CD4-positive, alpha-beta T cell treated with Interleukin-2 at 100 ng/mL for 4 hours (primary cell): Measurements from ENCODE around the gene SNTA1.
A peak's percentile ranks its signal among the peaks of the same experiment; 100 is the strongest.
"Not testable (repeated sequence)": the region's sequence is repeated elsewhere in the genome, so short reads cannot be mapped to it uniquely, and the experiment has no call there.

ENCODE experiments used
- DNase-seq: peaks from one replicate; pipeline ENCODE4 v3.0.0-alpha.2; 2020; ENCODE audit warnings: low spot score

The SNTA1 gene

DNA sequence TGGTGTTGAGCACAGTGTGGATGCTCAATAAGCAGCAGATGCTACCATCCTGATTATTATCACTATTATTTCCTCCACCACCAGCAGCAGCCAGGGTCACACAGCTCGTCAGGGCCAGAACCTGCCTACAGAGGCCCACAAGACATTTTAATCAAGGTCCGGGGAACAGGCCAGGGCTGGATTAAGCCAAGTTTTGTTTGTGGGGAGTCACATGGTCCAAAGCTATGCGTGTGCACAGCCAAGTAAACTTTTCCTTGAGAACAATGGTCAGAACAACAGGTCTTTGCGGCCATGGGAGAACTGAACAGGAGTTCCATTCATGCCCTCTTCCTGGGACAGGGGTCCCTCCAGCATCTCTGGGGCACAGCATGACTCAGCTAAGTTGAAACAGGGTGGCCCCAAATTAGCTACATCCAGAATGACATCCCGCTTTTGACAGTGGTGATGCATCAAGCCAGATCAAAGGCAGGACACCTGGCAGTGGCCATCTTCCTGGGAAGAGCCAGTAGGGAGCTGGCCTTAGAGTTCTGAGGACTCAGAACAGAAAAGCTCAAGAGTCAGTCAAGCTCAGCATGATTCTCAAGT lies 11.7 kb downstream of the SNTA1 start:
- no peak for DNase-seq

DNA sequence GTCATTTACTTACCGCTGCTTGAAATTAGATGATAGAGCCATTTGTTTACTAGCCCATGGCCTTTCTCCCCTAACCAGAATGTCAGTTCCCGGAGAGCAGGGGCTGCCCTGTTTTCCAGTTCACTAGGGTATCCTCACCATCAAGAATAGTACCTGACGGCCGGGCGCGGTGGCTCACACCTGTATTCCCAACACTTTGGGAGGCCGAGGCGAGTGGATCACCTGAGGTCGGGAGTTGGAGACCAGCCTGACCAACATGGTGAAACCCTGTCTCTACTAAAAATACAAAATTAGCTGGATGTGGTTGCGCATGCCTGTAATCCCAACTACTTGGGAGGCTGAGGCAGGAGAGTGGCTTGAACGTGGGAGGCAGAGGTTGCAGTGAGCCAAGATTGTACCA lies 19.7 kb downstream of the SNTA1 start:
- not testable (repeated sequence) for DNase-seq

DNA sequence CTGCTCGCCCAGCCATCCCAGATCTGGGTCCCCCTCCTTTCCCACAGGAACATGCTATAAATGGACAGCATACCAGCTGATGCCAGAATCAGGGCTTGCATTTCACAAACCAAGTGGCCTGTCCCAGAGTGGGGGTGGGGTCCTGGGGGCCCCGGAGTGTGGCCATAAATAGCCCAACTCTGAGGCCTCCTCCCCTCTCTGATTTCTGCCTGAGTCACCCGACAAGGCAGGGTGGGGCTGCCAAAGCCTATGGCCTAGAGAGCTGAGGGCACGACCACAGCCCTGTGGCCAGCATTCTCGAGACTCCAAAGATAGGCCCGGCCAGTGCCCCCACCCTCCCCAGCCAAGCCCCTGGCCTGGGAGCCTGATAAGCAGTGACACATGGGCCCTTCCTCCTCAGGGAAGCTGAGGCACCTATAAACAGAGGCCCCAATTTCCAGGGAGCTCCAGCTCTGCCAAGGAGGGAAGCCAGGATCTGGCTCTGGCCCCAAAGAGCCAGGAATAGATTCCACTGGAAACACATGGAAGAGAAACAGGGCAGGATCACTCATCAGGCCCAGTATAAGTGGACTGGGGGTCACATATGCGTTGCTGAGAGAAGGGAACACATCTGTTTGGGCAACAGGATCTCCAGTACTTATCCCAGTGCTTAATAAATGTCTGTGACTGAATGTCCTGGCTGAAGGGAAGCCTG lies 20.3 kb downstream of the SNTA1 start:
- no peak for DNase-seq

DNA sequence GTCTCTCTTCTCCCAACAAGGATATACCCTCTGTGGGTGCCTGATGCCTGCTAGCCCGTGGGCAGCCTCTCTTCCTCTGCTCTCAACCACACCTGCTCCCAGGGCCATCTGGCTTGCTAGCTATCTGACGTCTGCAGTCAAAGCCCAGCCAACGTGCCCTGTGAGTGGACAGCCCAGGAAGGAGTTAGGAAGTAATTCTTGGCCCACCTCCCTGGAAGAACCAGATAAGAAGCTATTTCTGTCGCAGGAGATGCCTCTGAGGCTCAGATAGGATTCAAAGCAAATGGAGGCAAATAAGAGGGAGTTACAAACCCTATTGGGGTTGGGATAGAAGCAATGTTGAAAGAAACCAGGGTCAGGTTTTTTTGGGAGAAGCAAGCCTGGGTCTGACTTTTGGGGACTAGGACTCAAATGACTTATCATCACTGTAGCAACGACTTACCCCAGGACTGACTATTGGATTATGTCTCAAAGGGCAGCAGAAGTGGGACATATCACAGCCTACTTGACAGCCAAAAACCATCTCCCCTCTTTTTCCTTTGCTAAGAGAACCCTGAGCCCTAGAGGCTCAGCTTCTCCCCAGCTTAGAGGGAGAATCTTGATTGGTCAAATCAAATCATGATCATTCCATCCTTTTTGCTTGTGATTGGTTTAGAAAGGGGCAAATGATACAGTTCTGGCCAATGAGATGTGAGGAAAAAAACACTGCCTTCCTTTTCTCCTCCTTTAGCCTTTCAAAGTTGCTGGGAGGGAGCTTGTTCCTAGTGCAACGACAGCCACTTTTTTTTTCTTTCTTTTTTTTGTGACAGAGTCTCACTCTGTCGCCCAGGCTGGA lies 24.2 kb downstream of the SNTA1 start:
- DNase-seq: no peak

DNA sequence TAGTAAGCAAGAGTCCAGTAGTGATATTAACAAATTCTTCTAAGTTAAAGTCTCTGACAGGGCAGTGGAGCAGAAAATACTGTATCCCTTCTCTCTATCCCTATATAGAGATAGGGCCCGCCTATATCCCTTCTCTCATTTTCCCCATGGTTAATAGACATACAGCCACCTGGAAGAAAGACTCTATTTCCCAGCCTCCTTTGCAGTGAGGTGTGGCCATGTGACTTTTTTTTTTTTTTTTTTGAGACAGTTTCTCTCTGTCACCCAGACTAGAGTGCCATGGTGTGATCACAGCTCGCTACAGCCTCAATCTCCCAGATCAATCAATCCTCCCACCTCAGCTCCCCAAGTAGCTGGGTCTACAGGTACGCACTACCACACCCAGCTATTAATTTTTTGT lies 25.5 kb downstream of the SNTA1 start:
- DNase-seq: no peak

DNA sequence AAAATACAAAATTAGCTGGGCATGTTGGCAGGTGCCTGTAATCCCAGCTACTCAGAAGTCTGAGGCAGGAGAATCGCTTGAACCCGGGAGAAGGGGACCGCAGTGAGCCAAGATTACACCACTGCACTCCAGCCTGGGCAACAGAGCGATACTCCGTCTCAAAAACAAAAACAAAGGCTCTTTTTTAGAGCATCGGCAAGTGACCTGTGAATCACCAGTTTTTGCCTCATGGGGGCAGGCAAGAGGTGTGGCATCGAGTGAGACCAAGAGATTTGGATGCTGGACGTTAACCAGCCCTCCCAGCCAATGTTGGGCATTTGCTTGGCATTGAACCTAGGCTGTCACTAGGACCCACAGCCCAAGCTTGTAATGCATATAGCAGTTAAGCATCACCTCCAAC lies 27.6 kb downstream of the SNTA1 start:
- no peak for DNase-seq

DNA sequence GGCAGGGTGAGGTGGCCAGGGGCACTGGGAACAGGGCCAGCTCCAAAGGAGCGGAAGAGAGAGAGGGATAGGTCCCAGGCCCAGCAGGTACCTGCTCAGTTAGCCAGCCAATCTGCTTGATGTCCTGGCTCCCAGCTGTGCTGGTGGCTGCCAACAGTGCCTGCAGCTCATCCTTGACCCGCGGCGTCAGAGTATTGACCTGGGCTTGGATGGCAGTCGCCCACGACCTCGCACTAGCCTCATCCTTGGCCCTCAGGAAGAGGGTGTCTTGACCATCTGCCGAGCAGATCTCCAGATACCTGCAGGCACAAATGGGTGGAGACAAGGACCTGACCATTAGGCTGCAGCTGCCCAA lies 31.1 kb downstream of the SNTA1 start:
- DNase-seq: no peak

DNA sequence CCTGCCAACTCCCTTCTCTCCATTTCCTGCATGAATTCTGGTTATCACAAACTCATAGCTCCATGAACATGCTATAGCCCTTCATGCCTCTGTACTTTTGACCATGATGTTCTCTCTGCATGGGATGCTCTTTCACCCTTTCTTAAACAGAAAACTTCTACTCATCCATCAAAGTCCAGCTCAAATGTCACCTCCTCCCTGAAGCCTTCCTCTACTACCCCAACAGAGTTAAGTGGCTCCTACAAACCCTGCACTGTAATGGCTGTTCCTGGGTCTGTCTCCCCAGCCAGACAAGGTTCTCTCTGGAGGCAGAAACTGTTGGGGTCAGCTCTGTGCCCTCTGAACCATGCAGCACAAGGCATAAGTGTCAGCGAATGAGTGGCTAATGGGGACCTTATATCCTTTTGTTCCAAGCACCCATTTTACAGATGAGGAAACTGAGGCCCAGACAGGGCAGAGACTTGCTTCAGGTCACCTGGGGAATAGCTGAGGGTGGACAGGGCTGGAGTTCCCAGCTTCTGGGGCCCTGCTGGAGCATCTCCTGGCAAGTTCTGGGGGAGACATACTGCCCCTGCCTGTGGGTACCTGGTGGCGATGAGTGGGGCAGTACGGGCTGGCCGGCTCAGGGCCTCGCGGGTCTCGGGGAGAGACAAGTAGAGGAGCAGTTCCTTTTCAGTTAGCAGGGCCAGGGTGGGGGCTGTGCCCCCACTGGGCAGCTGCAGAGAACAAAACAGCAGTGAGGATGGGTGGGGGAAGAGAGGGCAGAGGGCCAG lies 31.7 kb downstream of the SNTA1 start:
- DNase-seq: no peak

DNA sequence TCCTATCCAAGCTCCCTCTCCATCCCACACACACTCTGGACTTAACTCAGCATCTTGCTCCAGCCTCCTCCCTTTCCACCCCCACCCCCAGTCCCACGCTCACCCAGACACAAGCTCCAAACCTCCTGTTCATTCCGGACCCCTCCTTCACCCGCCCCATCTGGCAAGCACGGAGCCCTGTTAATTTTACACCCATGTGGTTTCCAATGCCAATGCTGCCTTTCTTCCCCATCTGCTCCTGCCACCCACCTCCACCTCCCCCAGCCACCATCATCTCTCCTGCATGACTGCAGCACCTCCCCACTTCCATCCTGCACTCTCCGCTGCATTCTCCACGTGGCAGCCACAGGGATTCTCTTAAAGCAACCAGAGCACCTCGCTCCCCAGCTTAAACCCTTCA lies 32.3 kb downstream of the SNTA1 start:
- no peak for DNase-seq

DNA sequence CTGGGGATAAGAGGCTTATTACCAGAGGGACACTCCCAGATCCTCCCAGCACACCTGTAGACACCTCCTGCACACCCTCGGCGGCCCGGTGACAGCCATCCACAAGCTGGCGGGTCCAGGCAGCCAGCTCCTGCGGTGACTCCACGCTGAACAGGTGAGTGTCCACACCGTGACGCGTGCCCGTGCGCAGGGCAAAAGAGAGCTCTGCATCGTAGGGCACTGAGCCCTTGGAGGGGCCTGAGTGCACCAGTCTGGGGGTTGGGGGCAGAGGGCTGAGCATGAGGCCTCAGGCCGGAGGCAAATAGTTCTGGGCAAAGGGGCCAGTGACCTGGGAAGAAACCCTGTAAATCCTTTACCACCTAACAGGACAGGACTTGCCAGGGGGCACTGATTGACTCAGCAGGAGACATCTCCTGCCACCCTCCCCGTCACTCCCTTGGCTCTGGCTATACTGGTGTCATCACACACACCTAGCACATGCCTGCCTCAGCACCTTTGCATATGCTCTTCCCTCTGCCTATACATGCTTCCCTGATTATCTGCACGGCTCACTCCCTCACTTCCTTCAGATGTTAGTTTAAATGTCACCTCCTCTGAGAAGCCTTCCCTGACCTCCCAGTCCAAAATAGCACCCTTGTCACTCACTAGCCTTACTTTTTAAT lies 33.4 kb downstream of the SNTA1 start:
- no peak for DNase-seq

DNA sequence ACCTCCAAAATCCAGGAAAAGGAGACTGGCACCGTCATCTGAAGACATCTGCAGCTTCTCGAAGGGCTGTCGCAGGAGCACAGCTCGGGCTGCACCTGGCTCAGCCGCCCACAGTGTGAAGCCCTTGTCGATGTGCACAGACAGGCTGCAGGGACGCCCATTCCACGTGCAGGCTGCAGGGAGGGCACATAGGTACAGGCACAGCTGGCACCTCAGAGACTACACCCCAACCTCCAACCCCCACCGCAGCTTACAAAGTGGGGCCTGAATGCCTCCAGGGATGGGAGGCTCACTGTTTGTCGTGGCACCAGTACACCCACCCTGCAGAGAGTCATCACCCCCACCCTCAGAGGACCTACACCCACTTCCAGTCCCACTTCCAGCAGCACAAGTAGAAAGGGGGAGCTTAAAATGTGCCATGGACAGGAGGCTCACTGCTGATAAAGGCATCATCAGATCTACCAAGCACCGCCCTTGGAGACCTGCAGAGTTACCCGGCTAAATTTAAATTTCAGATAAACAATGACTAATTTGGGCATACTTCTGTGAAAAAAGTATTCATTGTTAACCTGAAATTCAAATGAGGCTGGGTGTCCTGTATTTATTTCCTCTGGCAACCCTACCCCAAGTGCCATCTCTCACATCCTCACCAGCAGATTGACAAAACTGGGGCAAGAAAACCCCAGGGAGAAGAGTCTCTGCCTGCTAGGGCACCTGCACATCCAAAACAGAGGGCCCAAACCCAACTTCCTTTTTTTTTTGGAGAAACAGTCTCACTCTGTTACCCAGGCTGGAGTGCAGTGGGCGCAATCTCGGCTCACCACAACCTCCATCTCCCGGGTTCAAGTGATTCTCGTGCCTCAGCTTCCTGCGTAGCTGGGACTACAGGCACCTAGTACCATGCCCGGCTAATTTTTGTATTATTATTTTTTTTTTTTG lies 34.6 kb downstream of the SNTA1 start:
- no peak for DNase-seq

DNA sequence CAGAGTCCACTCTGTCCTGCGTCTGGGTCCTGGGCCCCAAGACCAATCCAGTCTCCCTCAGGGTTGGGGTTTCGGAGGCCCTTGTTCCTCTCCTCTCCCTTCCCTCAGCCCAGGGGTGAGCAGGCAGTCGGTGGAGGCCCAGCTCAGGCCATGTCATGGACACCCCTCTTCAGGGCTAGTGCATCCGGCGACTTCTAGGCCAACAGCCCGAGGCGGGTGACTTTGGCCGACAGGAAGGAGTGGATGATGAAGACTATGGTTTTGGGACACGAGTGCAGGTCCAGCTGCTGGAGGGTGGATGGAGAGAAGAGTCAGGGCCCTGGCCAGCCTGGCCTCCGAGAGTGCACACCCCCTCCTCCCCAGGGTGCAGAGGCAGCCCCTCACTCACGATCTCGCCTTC lies 35.2 kb downstream of the SNTA1 start:
- DNase-seq: no peak

DNA sequence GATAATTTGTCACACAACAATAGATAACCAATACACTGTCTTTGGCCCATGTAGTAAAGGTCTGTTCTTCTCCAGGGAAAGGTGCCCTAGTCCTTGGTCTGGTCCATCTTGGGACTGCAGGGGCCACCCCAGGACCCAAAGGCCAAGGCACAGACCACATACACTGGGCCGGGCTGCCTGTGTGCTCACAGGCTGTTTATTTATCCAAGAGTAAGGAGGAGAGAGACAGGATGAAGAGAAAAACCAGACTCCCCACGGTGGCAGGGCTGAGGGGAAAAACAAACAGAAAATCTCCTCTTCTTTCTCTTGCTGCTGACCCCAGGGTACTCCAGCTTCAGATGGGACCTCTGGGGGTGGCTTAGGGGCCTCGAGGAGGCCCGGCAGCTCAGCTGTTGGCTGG lies 35.8 kb downstream of the SNTA1 start:
- DNase-seq: no peak

DNA sequence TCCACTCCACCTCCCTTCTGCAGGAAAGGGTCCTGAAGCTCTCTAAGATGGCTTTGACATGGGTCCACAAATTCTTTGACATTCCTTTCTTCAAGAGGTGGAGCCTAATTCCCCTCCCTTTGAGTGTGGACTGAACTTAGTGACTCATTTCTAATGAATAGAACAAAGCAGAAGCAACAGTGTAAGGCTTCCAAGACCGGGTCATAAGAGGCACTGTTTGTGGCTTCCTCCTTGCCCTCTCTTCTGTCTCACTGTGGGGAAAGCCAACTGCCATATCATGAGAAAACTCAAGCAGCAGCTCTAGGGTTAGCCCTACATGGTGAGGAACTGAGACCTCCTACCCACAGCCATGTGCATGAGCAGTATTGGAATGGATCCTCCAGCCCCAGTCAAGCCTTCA lies 36.3 kb downstream of the SNTA1 start:
- DNase-seq: no peak

DNA sequence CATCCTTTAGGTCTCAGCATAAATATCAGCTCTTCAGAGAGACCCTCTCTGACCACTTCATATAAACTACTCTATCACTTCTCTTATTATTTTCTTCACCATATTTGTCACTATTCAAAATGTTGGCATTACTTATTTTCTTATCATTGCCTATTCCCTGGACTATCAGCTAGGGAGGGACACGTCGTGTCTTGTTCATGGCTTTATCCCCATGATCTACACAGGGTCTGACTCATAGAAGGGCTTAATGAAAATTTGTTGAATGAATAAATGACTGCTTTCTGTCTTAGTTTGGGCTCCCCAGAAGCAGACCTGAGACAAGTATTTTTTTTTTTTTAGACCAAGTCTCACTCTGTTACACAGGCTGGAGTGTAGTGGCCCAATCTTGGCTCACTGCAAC lies 39.3 kb downstream of the SNTA1 start:
- DNase-seq: no peak

DNA sequence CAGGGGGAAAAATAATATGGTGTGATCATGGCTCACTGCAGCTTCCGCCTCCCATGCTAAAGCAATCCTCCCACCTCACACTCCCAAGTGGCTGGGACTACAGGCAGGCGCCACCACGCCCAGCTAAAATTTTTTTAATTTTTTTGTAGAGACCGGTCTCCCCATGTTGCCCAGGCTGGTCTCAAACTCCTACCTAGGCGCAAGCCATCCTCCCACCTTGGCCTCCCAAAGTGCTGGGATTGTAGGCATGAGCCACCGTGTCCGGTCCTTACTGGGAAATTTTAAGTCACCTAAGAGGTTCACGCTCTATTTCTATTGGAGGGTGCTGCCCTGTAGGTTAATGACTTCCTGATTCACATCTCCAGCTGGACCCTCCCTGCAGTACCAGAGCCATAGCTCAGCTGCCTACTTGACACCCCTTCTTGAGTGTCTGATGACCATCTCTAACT lies 41.6 kb downstream of the SNTA1 start:
- DNase-seq: no peak

DNA sequence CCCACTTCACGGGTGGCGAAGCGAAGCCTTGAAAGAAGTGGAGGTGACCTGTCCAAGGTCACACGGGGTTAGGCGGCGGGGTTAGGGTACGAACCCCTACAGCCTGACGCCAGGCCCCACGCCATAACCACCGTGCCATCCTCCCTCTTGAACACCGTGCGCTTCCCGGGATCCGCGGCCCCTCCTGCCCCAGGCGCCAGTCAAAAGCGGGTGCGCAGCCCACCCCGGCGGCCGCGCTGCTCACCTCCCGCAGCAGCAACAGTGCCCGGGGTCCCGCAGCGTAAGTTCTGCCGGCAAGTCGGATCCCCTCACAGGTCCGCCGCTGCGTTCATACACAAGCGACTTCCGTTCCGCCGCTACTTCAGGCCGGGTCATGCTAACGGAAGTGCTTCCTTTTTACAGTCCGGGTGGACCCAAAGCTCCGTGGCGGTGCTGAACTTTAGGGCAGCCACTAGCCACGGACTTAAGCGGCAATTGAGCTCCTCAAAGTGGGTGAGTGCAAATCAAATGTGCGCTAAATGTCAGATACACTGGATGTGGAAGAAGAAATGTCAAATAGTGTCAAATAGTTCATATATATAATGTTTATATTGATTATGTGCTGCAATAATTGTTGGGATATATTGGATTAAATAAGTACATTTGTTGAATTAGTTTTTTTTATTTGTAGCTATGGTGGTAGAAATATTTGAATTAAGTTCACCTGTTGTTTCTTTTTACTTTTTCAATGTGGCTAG lies 42.2 kb downstream of the SNTA1 start, which contains the start of gene CDK5RAP1:
Gene CDK5RAP1, minus strand, starts transcription at position 336 of the 737 bp plus-strand sequence. CDS start 4,455 bp downstream, outside the sequence.
- peak; percentile 89 for DNase-seq

DNA sequence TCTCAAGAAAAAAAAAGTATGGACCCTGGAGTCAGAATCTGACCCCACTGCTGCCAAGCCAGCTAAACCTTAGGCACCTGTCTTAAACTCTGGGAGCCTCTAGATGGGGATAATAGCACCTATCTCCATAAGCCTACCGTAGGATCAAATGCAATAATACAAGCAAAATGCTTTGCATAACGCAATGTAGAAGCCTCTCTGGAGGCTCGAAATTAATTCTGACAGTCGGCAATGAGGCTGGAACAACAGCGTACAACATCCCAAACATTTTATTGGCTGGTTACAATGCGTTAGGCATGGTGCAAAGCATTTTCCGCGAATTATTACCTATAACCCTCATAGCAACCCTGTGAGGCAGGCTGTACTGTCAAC lies 42.8 kb downstream of the SNTA1 start:
- peak; percentile 7 for DNase-seq

DNA sequence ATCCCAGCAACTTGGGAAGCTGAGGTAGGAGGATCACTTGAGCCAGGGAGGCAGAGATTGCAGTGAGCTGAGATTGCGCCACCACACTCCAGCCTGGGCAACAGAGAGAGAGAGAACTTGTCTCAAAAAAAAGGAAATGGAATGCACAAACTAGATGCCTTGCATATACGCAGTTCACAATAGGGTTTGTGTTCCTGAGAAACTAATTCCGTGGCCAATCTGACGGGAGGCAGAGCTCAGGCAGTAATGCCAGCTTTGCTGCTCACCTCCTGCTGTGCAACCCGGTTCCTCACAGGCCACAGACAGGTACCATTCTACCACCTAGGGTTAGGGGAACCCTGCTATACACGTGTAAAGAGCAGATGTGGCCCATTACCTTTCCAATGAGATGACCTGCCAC lies 43.6 kb downstream of the SNTA1 start:
- no peak for DNase-seq

DNA sequence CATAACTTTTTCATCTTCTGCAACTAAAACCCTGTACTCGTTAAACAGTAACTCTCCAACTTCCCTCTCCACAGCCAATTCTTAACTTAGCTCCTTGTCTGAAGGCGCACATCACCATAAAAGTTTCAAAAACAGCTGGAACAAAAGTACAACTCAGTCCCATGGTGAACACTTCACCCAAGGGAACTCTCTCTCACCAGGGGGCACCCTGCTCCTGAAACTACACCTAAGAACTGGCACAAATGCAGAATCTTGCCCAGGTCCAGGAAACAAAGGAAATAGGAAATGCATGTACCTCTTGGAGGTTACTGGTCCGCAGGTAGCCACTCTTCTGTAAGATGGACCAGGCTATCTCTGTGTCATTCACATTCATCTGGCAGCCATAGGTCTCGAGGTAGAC lies 48.8 kb downstream of the SNTA1 start:
- no peak for DNase-seq
